Measurements from ENCODE around the gene PPP4R1.

The PPP4R1 gene

GRCh38 chr18:9594823-9595596, 19.3 kb downstream of the PPP4R1 start:
- DNase-seq (ENCODE audit: low read depth, low spot score): no peak

- DNase-seq (ENCODE audit: low read depth, low spot score): no peak
Observed at GRCh38 chr18:9587924-9588323, 26.4 kb downstream of the PPP4R1 start.

GRCh38 chr18:9586814-9587213, 27.5 kb downstream of the PPP4R1 start:
- DNase-seq (ENCODE audit: low read depth, low spot score): no peak

- DNase-seq (ENCODE audit: low read depth, low spot score): no peak
Observed at GRCh38 chr18:9581667-9582066, 32.7 kb downstream of the PPP4R1 start.

- DNase-seq (ENCODE audit: low read depth, low spot score): no peak
Observed at GRCh38 chr18:9578306-9578705, 36.1 kb downstream of the PPP4R1 start.

- DNase-seq (ENCODE audit: low read depth, low spot score): peak; percentile 38
Observed at GRCh38 chr18:9577361-9577760, 37.0 kb downstream of the PPP4R1 start.

- peak; percentile 27 for DNase-seq (ENCODE audit: low read depth, low spot score)
Observed at GRCh38 chr18:9575558-9575957, 38.8 kb downstream of the PPP4R1 start.

GRCh38 chr18:9574473-9575115, 39.8 kb downstream of the PPP4R1 start:
- DNase-seq (ENCODE audit: low read depth, low spot score): no peak

GRCh38 chr18:9571546-9571945, 42.8 kb downstream of the PPP4R1 start:
- DNase-seq (ENCODE audit: low read depth, low spot score): no peak

- DNase-seq (ENCODE audit: low read depth, low spot score): no peak
Observed at GRCh38 chr18:9570255-9570654, 44.1 kb downstream of the PPP4R1 start.

- DNase-seq (ENCODE audit: low read depth, low spot score): no peak
Observed at GRCh38 chr18:9569178-9569577, 45.2 kb downstream of the PPP4R1 start.

GRCh38 chr18:9568186-9568585, 46.2 kb downstream of the PPP4R1 start:
- DNase-seq (ENCODE audit: low read depth, low spot score): no peak

GRCh38 chr18:9565407-9565806, 49.0 kb downstream of the PPP4R1 start:
- DNase-seq (ENCODE audit: low read depth, low spot score): no peak

- no peak for DNase-seq (ENCODE audit: low read depth, low spot score)
Observed at GRCh38 chr18:9563331-9563730, 51.0 kb downstream of the PPP4R1 start.

GRCh38 chr18:9562584-9562983, 51.8 kb downstream of the PPP4R1 start:
- DNase-seq (ENCODE audit: low read depth, low spot score): no peak

GRCh38 chr18:9561759-9562158, 52.6 kb downstream of the PPP4R1 start:
- no peak for DNase-seq (ENCODE audit: low read depth, low spot score)

- DNase-seq (ENCODE audit: low read depth, low spot score): no peak
Observed at GRCh38 chr18:9559253-9559652, 55.1 kb downstream of the PPP4R1 start.

- no peak for DNase-seq (ENCODE audit: low read depth, low spot score)
Observed at GRCh38 chr18:9558387-9559064, 55.8 kb downstream of the PPP4R1 start.

GRCh38 chr18:9557250-9557943, 57.0 kb downstream of the PPP4R1 start:
- DNase-seq (ENCODE audit: low read depth, low spot score): no peak

- no peak for DNase-seq (ENCODE audit: low read depth, low spot score)
Observed at GRCh38 chr18:9552616-9553015, 61.7 kb downstream of the PPP4R1 start.

- DNase-seq (ENCODE audit: low read depth, low spot score): no peak
Observed at GRCh38 chr18:9552191-9552590, 62.2 kb downstream of the PPP4R1 start.

- no peak for DNase-seq (ENCODE audit: low read depth, low spot score)
Observed at GRCh38 chr18:9550429-9550828, 63.9 kb downstream of the PPP4R1 start.
